ENCODE measurements around the gene ARID1B. TPM values are rescaled to one million over a fixed set of nuclear protein-coding genes. Genes with fewer than 3 reads are reported as not detected.

The ARID1B gene
- total RNA-seq, 1 donor: 55.0 TPM

DNA sequence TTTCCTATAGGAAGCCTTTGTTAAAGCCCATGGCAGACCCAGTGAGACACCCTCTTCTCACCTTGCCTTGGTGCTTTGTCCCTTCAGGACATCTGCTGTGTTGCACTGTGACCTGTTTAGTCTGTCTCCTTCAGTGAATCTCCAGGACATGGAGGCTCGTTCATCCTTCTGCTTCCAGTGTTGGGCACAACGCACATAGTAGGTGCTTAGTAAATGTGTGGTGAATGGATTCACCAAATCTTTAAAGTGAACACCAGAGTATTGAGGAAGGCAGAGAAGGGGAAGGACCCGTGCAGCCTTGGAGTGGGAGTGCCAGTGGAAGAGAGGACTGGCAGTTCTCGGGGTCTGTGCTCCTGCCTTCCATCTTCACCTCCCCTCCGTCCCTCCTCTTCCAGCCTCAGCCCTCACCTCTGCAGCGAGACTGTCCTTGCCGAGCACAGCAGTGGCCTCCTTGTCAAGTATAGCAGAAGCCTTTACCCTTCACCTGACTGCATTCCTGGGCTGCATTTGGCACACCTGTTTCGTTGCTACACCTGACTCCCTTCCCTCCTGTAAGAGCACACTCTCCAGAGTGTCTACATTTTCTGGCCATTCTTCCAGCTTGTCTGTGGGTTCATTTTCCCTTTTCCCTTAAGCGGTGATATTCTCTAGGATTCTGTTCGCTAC is 49.2 kb downstream of the ARID1B start:
- Histone ChIP-seq H3K4me1 (ENCODE audit: insufficient read depth, low read length) (peaks cover 15% of the 10 kb centered on the region), H3K9me3 (ENCODE audit: low read depth, low read length) (no peaks in the 10 kb centered on the region), H3K4me2 (ENCODE audit: insufficient read depth, low read length) (no peak overlapping the region), H3K4me3 (ENCODE audit: insufficient read depth, low read length) (no peak overlapping the region), H4K20me1 (ENCODE audit: insufficient read depth, low read length) (peaks cover 39% of the 10 kb centered on the region), H2AFZ (ENCODE audit: low read length) (no peak overlapping the region), H3K36me3 (ENCODE audit: insufficient read depth, low read length) (no peaks in the 10 kb centered on the region), H3K79me2 (ENCODE audit: insufficient read depth, low read length) (peaks cover 84% of the 10 kb centered on the region), H3K27ac (ENCODE audit: low read depth, low read length) (no peak overlapping the region), H3K27me3 (ENCODE audit: insufficient read depth, low read length) (no peaks in the 10 kb centered on the region)
- DNase-seq (ENCODE audit: insufficient read length, low spot score, missing footprints): no peak
- TF ChIP-seq, protein P1, sequence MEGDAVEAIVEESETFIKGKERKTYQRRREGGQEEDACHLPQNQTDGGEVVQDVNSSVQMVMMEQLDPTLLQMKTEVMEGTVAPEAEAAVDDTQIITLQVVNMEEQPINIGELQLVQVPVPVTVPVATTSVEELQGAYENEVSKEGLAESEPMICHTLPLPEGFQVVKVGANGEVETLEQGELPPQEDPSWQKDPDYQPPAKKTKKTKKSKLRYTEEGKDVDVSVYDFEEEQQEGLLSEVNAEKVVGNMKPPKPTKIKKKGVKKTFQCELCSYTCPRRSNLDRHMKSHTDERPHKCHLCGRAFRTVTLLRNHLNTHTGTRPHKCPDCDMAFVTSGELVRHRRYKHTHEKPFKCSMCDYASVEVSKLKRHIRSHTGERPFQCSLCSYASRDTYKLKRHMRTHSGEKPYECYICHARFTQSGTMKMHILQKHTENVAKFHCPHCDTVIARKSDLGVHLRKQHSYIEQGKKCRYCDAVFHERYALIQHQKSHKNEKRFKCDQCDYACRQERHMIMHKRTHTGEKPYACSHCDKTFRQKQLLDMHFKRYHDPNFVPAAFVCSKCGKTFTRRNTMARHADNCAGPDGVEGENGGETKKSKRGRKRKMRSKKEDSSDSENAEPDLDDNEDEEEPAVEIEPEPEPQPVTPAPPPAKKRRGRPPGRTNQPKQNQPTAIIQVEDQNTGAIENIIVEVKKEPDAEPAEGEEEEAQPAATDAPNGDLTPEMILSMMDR (IDR thresholded peaks at IDR 0.05; ENCODE audit: extremely low read depth, low read depth, low read length): no peak

DNA sequence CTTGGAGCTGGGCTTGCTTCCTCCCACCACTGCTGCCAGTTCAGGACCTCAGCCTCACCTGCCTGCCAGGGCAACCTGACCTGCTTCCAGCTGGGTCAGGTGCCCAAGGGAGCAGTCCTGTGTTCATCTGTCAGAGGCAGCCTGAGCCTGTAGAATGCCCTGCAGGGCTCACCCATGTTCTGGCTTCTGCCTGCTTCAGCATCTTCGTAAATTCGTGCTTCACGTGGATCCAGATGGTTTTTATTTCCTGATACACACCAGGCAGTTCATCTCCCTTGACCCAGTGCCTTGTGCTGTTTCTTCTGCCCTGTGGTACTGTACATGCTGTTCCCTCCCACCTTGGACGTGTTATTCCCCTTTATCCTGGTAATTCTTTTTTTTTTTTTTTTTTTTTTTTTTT is 50.2 kb downstream of the ARID1B start:
- Histone ChIP-seq H3K4me1 (ENCODE audit: insufficient read depth, low read length) (peaks cover 21% of the 10 kb centered on the region), H3K79me2 (ENCODE audit: insufficient read depth, low read length) (peaks cover 84% of the 10 kb centered on the region), H3K4me2 (ENCODE audit: insufficient read depth, low read length) (peak overlapping the region; percentile 8), H3K27me3 (ENCODE audit: insufficient read depth, low read length) (no peaks in the 10 kb centered on the region), H3K9me3 (ENCODE audit: low read depth, low read length) (no peaks in the 10 kb centered on the region), H3K4me3 (ENCODE audit: insufficient read depth, low read length) (no peak overlapping the region), H2AFZ (ENCODE audit: low read length) (no peak overlapping the region), H4K20me1 (ENCODE audit: insufficient read depth, low read length) (peaks cover 35% of the 10 kb centered on the region), H3K27ac (ENCODE audit: low read depth, low read length) (peak overlapping the region; percentile 6), H3K36me3 (ENCODE audit: insufficient read depth, low read length) (no peaks in the 10 kb centered on the region)
- no peak for DNase-seq (ENCODE audit: insufficient read length, low spot score, missing footprints)
- TF ChIP-seq, protein P1 (IDR thresholded peaks at IDR 0.05; ENCODE audit: extremely low read depth, low read depth, low read length): no peak

DNA sequence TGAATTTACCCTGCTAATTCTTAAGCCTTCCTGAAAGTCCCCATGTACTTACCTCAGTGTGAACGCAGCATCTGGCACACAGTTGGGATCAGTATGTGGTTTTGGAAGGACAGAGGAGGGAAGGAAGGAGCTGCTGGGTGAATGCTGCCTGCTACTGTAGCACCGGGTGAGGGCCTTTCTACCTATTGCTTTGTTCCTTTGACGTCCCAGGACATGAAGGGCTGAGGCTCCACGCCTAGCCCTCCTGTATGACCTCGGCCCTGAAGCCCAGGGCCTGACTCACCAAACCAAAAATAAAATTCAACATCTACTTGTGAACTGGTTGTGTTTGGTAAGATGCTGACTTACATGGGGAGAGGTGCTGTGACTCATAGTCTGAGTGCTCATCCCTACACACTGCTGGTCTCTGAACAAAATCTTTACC is 51.1 kb downstream of the ARID1B start:
- peak overlapping the region; percentile 96 for H3K27ac ChIP-seq (ENCODE audit: low read depth, low read length)
- H3K9me3 ChIP-seq (ENCODE audit: low read depth, low read length): no peaks in the 10 kb centered on the region
- no peak overlapping the region for H2AFZ ChIP-seq (ENCODE audit: low read length)
- H3K27me3 ChIP-seq (ENCODE audit: insufficient read depth, low read length): no peaks in the 10 kb centered on the region
- DNase-seq (ENCODE audit: insufficient read length, low spot score, missing footprints): peak; percentile 93
- H3K79me2 ChIP-seq (ENCODE audit: insufficient read depth, low read length): peaks cover 84% of the 10 kb centered on the region
- H3K4me3 ChIP-seq (ENCODE audit: insufficient read depth, low read length): peak overlapping the region; percentile 34
- TF ChIP-seq, protein P1 (IDR thresholded peaks at IDR 0.05; ENCODE audit: extremely low read depth, low read depth, low read length): no peak
- H3K4me2 ChIP-seq (ENCODE audit: insufficient read depth, low read length): peak overlapping the region; percentile 70
- peaks cover 35% of the 10 kb centered on the region for H4K20me1 ChIP-seq (ENCODE audit: insufficient read depth, low read length)
- no peaks in the 10 kb centered on the region for H3K36me3 ChIP-seq (ENCODE audit: insufficient read depth, low read length)
- peaks cover 22% of the 10 kb centered on the region for H3K4me1 ChIP-seq (ENCODE audit: insufficient read depth, low read length)

DNA sequence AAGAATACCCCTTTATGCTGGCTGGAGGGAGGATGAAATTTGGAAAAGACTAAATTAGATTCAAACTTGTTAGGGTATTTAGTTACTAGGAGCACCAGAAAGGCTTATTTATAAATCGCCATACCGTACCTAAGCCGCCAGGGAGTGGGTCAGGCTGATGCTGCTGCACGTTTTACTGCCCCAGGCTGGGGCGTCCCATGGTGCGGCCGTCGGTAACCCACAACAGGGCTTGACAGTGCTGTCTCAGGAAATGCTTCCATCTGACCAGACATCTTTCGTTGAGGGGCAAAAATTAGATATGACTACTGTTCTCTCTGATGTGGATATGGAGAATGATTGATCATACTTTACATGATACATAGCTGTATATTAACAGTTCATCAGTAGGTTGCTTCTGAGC is 52.9 kb downstream of the ARID1B start:
- TF ChIP-seq, protein P1 (IDR thresholded peaks at IDR 0.05; ENCODE audit: extremely low read depth, low read depth, low read length): no peak
- no peak overlapping the region for H3K4me2 ChIP-seq (ENCODE audit: insufficient read depth, low read length)
- peaks cover 27% of the 10 kb centered on the region for H3K4me1 ChIP-seq (ENCODE audit: insufficient read depth, low read length)
- peaks cover 81% of the 10 kb centered on the region for H3K79me2 ChIP-seq (ENCODE audit: insufficient read depth, low read length)
- DNase-seq (ENCODE audit: insufficient read length, low spot score, missing footprints): no peak
- no peaks in the 10 kb centered on the region for H3K36me3 ChIP-seq (ENCODE audit: insufficient read depth, low read length)
- no peak overlapping the region for H2AFZ ChIP-seq (ENCODE audit: low read length)
- peaks cover 40% of the 10 kb centered on the region for H4K20me1 ChIP-seq (ENCODE audit: insufficient read depth, low read length)
- H3K27ac ChIP-seq (ENCODE audit: low read depth, low read length): no peak overlapping the region
- no peak overlapping the region for H3K4me3 ChIP-seq (ENCODE audit: insufficient read depth, low read length)
- no peaks in the 10 kb centered on the region for H3K27me3 ChIP-seq (ENCODE audit: insufficient read depth, low read length)
- no peaks in the 10 kb centered on the region for H3K9me3 ChIP-seq (ENCODE audit: low read depth, low read length)
